K562 (cell line): ENCODE results near the gene SCLY. TPM values are rescaled to one million over a fixed set of nuclear protein-coding genes. Genes with fewer than 3 reads are reported as not detected.

Experiments used
- AFF1 ChIP-seq, 2 experiments: fragments of 450-650 bp; IDR thresholded peaks; 2 replicates each; pipeline ENCODE4 v1.6.1; 2018; ENCODE audit warnings: mild to moderate bottlenecking in 2 of 2, low read depth in 1 of 2; ENCODE audit not compliant: partially characterized antibody in 2 of 2
- E2F6 ChIP-seq, 2 experiments: IDR thresholded peaks; 2 replicates each; pipeline ENCODE4 v1.6.1; 2011; ENCODE audit warnings: borderline replicate concordance in 1 of 2, control low read depth in 1 of 2, low read depth in 1 of 2, low read length in 1 of 2, mild to moderate bottlenecking in 1 of 2, mixed read lengths in 1 of 2, moderate library complexity in 1 of 2; ENCODE audit not compliant: insufficient read depth in 1 of 2, insufficient read length in 1 of 2, poor library complexity in 1 of 2, severe bottlenecking in 1 of 2; ENCODE audit errors: extremely low read depth in 1 of 2
- ELK3 ChIP-seq: fragments of 450-650 bp; formaldehyde crosslinking; IDR thresholded peaks from 2 replicates; pipeline ENCODE4 v1.4.0; 2020; ENCODE audit warnings: mild to moderate bottlenecking
- EP300 ChIP-seq: IDR thresholded peaks from 2 replicates; pipeline ENCODE4 v1.6.1; 2012; ENCODE audit warnings: low read length, improper control_type of control experiment
- polyA plus RNA-seq, 8 experiments: library from polyadenylated mRNA; depleted of rRNA in 4 of 8; stranded (reverse) in 5 of 8; unstranded in 3 of 8; fragments of >200 nt; fragmentation: Nextera tagmentation in 2 of 8; fragmentation: Illumina TruSeq in 1 of 8; extraction: Ambion mirVana in 2 of 8; extraction: Trizol in 1 of 8; gene quantifications; 2 replicates each; pipeline versions ENCODE4 v1.2.1 to v1.2.3, GENCODE V29; 2011 to 2014; ENCODE audit warnings: inconsistent platforms in 1 of 8, missing spikeins in 1 of 8
- total RNA-seq, 7 experiments: library from RNA; depleted of rRNA in 6 of 7; stranded (reverse); fragments of >200 nt in 6 of 7; fragmentation: Illumina TruSeq in 2 of 7; extraction: Trizol in 2 of 7; gene quantifications; 2 replicates each; pipeline versions ENCODE4 v1.2.1 to v1.2.3, GENCODE V29; 2011 to 2021; ENCODE audit warnings: low replicate concordance in 1 of 7
- TF ChIP-seq, protein P1 (sequence below): fragments of 250-450 bp; sonication (Bioruptor Pico); IDR thresholded peaks from 2 replicates; pipeline ENCODE4 v1.4.0; 2020; ENCODE audit warnings: mild to moderate bottlenecking, moderate library complexity, borderline replicate concordance
- TF ChIP-seq, protein P2 (sequence below), 2 experiments: fragments of 450-650 bp; formaldehyde crosslinking in 1 of 2; IDR thresholded peaks; 2 replicates each; pipeline versions ENCODE4 v1.4.0 to v1.6.1; 2014 to 2020; ENCODE audit warnings: mild to moderate bottlenecking in 2 of 2, borderline replicate concordance in 1 of 2, low read depth in 1 of 2

SCLY gene
- total and polyA plus RNA-seq, 9 of the 15 experiments (the other 6 are each of a cell fraction or from before 2014, with no cell fraction given): 2.6 to 32.2 (median 21.1) TPM

DNA sequence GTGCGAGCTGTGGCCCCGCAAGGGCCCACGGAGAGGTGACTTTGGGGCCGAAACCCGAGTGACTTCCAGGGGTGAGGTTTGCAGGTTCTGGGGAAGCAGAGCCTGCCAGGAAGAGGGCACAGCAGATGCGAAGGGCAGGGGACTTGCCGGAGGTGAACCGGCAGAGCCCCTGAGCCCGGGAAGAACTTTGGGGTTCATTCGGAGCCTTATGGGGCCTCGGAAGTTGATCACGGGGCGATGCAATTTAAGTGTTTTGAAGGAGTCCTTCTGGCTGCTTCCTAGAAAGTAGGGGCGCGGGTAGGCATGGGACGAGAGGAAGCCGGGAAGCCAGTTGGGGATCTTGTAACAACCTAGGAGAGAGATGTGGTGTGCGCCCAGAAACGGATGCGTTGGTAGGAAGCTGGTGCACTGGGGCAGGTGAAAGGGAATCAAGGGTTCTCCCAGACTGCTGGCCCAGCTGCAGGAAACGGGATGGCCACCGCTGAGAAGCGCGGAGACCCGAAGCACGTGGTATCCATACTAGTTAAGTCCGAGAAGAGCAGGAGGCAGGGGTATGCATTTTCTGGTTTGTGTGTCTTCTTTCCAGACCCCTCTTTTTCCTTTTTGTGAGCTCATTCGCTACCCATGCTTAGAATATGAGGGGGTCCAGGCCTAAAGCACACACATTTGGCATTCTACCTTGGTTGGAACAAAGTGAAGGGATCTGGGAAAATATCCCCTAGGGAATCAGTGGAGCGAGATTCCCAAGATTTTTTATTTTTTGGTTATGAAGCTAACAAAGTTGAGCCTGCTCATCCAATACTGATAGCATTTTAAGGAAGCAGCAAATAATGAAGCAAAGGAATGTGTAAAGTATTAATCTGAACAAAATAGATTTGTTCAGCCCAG is 758 bp downstream of the SCLY start (continued):
- TF ChIP-seq, protein P1, sequence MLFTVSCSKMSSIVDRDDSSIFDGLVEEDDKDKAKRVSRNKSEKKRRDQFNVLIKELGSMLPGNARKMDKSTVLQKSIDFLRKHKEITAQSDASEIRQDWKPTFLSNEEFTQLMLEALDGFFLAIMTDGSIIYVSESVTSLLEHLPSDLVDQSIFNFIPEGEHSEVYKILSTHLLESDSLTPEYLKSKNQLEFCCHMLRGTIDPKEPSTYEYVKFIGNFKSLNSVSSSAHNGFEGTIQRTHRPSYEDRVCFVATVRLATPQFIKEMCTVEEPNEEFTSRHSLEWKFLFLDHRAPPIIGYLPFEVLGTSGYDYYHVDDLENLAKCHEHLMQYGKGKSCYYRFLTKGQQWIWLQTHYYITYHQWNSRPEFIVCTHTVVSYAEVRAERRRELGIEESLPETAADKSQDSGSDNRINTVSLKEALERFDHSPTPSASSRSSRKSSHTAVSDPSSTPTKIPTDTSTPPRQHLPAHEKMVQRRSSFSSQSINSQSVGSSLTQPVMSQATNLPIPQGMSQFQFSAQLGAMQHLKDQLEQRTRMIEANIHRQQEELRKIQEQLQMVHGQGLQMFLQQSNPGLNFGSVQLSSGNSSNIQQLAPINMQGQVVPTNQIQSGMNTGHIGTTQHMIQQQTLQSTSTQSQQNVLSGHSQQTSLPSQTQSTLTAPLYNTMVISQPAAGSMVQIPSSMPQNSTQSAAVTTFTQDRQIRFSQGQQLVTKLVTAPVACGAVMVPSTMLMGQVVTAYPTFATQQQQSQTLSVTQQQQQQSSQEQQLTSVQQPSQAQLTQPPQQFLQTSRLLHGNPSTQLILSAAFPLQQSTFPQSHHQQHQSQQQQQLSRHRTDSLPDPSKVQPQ (CRISPR knock-in tag): no peak
- TF ChIP-seq AFF1 (IDR thresholded peaks at IDR 0.05; ENCODE audit: low read depth in 1 of 2, partially characterized antibody in 2 of 2) (no peak), EP300 (no peak), ELK3 (CRISPR knock-in tag) (no peak), E2F6 (IDR thresholded peaks at IDR 0.05; ENCODE audit: borderline replicate concordance in 1 of 2, extremely low read depth in 1 of 2, insufficient read depth in 1 of 2, insufficient read length in 1 of 2, low read depth in 1 of 2, low read length in 1 of 2, poor library complexity in 1 of 2, severe bottlenecking in 1 of 2) (peak in 1 of 2 experiments; percentile 36)
- TF ChIP-seq, protein P2, sequence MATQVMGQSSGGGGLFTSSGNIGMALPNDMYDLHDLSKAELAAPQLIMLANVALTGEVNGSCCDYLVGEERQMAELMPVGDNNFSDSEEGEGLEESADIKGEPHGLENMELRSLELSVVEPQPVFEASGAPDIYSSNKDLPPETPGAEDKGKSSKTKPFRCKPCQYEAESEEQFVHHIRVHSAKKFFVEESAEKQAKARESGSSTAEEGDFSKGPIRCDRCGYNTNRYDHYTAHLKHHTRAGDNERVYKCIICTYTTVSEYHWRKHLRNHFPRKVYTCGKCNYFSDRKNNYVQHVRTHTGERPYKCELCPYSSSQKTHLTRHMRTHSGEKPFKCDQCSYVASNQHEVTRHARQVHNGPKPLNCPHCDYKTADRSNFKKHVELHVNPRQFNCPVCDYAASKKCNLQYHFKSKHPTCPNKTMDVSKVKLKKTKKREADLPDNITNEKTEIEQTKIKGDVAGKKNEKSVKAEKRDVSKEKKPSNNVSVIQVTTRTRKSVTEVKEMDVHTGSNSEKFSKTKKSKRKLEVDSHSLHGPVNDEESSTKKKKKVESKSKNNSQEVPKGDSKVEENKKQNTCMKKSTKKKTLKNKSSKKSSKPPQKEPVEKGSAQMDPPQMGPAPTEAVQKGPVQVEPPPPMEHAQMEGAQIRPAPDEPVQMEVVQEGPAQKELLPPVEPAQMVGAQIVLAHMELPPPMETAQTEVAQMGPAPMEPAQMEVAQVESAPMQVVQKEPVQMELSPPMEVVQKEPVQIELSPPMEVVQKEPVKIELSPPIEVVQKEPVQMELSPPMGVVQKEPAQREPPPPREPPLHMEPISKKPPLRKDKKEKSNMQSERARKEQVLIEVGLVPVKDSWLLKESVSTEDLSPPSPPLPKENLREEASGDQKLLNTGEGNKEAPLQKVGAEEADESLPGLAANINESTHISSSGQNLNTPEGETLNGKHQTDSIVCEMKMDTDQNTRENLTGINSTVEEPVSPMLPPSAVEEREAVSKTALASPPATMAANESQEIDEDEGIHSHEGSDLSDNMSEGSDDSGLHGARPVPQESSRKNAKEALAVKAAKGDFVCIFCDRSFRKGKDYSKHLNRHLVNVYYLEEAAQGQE (IDR thresholded peaks at IDR 0.05; ENCODE audit: borderline replicate concordance): no peak
- TF ChIP-seq, protein P2 (CRISPR knock-in tag; IDR thresholded peaks at IDR 0.05; ENCODE audit: low read depth): no peak
